NT2/D1 (cell line): Measurements from ENCODE around the gene CIDEB.

Experiments used
- DNase-seq: peaks from one replicate; pipeline ENCODE4 v3.0.0-alpha.2; 2011; ENCODE audit warnings: low read depth, low spot score
- H3K27me3 ChIP-seq: 2 replicates; pipeline ENCODE4 v1.6.0; 2011; ENCODE audit warnings: mild to moderate bottlenecking; ENCODE audit not compliant: insufficient read length, insufficient read depth
- H3K36me3 ChIP-seq: 2 replicates; pipeline ENCODE4 v1.6.1; 2011; ENCODE audit warnings: mild to moderate bottlenecking, low read length, mixed read lengths; ENCODE audit not compliant: insufficient read depth, insufficient read length
- H3K4me1 ChIP-seq: 2 replicates; pipeline ENCODE4 v1.5.1; 2011; ENCODE audit not compliant: insufficient read depth, insufficient read length
- H3K4me3 ChIP-seq: 2 replicates; pipeline ENCODE4 v1.5.1; 2011; ENCODE audit warnings: low read depth; ENCODE audit not compliant: insufficient read length
- H3K9ac ChIP-seq: 2 replicates; pipeline ENCODE4 v1.6.0; 2011; ENCODE audit warnings: low read depth; ENCODE audit not compliant: insufficient read length
- H3K9me3 ChIP-seq: 2 replicates; pipeline ENCODE4 v1.5.1; 2011; ENCODE audit warnings: mild to moderate bottlenecking, low read length; ENCODE audit not compliant: insufficient read depth
- SUZ12 ChIP-seq: IDR thresholded peaks from 2 replicates; pipeline ENCODE4 v1.6.1; 2011; ENCODE audit not compliant: insufficient read length, insufficient read depth; ENCODE audit errors: extremely low read depth
- YY1 ChIP-seq: IDR thresholded peaks from 2 replicates; pipeline ENCODE4 v1.6.1; 2011; ENCODE audit not compliant: insufficient read length, insufficient read depth
- ZNF274 ChIP-seq: IDR thresholded peaks from 2 replicates; pipeline ENCODE4 v1.6.1; 2011; ENCODE audit warnings: mild to moderate bottlenecking, low read depth, low read length

Gene CIDEB

DNA sequence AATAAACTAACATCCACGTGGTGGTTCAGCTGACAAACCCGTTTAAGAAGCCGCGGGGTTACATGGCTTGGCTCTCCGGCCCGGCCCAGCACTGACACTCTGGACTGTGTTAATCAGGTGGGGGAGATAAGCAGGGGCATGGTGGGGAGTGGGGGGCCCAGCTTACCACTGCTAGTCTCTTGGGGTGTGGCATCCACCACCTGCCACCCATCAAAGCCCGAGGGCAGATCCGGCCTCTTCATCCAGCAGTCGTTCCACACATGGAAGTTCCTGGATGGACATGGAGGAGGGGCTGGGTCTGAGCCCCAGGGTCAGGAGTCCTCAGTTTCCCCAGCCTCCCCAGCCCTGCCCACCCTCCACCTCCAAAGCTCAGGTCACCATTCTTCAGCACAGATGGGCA, 49.7 kb downstream of the CIDEB start:
- H3K4me1 ChIP-seq = peaks cover 6% of the 10 kb centered on the region
- H3K4me3 ChIP-seq = no peak overlapping the region

GRCh38 chr14:24256960-24257359, 50.8 kb downstream of the CIDEB start:
- H3K36me3 ChIP-seq = peaks cover 37% of the 10 kb centered on the region
- H3K9me3 ChIP-seq = no peaks in the 10 kb centered on the region
- peaks cover 4% of the 10 kb centered on the region for H3K4me1 ChIP-seq
- H3K4me3 ChIP-seq = no peak overlapping the region
- no peaks in the 10 kb centered on the region for H3K27me3 ChIP-seq
- no peak for DNase-seq
- no peak overlapping the region for H3K9ac ChIP-seq
- TF ChIP-seq YY1 = no peak
- TF ChIP-seq ZNF274 = no peak
- TF ChIP-seq SUZ12 = no peak

More for the DNA sequence above, 49.7 kb downstream of the CIDEB start:
- no peak for TF ChIP-seq SUZ12
- TF ChIP-seq YY1 = no peak
- TF ChIP-seq ZNF274 = no peak
- Histone ChIP-seq H3K27me3 (no peaks in the 10 kb centered on the region), H3K9me3 (no peaks in the 10 kb centered on the region), H3K9ac (no peak overlapping the region), H3K36me3 (peaks cover 32% of the 10 kb centered on the region)
- no peak for DNase-seq

- Histone ChIP-seq H3K27me3 (no peaks in the 10 kb centered on the region), H3K9ac (no peak overlapping the region), H3K36me3 (peaks cover 30% of the 10 kb centered on the region), H3K4me1 (peaks cover 4% of the 10 kb centered on the region), H3K9me3 (no peaks in the 10 kb centered on the region), H3K4me3 (no peak overlapping the region)
- no peak for TF ChIP-seq YY1
- TF ChIP-seq SUZ12 = no peak
- no peak for TF ChIP-seq ZNF274
- no peak for DNase-seq
Observed at GRCh38 chr14:24255931-24256711, 51.7 kb downstream of the CIDEB start.

DNA sequence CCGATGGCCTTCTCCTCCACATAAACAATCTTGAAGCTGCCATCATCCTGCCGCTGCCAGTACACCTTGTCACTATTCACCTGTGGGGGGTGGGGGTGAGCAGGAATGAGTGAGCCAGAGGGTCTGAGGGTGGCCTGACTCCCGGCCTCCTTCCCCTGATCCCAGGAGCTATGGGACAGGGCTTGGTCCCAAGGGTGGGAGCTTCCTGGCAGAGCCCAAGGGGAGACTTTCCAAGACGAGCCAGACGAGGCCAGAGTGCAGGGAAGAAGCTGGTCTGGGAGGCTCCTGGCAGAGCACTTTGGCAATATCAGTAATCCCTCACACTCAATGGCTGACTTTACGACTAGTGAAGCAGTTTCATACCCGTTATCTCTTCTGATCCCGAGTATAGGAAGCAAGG, 52.3 kb downstream of the CIDEB start:
- H3K4me1 ChIP-seq = peaks cover 4% of the 10 kb centered on the region
- TF ChIP-seq SUZ12 (no peak), ZNF274 (no peak), YY1 (no peak)
- no peak for DNase-seq
- H3K9me3 ChIP-seq = no peaks in the 10 kb centered on the region
- peaks cover 30% of the 10 kb centered on the region for H3K36me3 ChIP-seq
- no peaks in the 10 kb centered on the region for H3K27me3 ChIP-seq
- no peak overlapping the region for H3K9ac ChIP-seq
- H3K4me3 ChIP-seq = no peak overlapping the region
